ENCODE results near the gene DNPH1.

The DNPH1 gene

GRCh38 chr6:43243664-43244321 is 14.5 kb upstream of the DNPH1 start:
- peak; percentile 59 for DNase-seq (ENCODE audit: low spot score)

GRCh38 chr6:43242908-43243663 is 13.8 kb upstream of the DNPH1 start, which contains the start of gene TTBK1:
Gene TTBK1, plus strand, starts transcription at chr6:43243481. Its CDS starts 3,180 bp downstream, at chr6:43246661.
- DNase-seq (ENCODE audit: low spot score): peak; percentile 74

- no peak for DNase-seq (ENCODE audit: low spot score)
Observed at GRCh38 chr6:43241446-43241845, 12.2 kb upstream of the DNPH1 start.

- DNase-seq (ENCODE audit: low spot score): no peak
Observed at GRCh38 chr6:43240950-43241349, 11.7 kb upstream of the DNPH1 start.

GRCh38 chr6:43239054-43239453 is 9.8 kb upstream of the DNPH1 start:
- DNase-seq (ENCODE audit: low spot score): no peak

GRCh38 chr6:43235841-43236240 is 6.6 kb upstream of the DNPH1 start:
- no peak for DNase-seq (ENCODE audit: low spot score)

- DNase-seq (ENCODE audit: low spot score): no peak
Observed at GRCh38 chr6:43231735-43232450, 2.6 kb upstream of the DNPH1 start.

- no peak for DNase-seq (ENCODE audit: low spot score)
Observed at GRCh38 chr6:43231053-43231452, 1.8 kb upstream of the DNPH1 start.

- DNase-seq (ENCODE audit: low spot score): peak; percentile 9
Observed at GRCh38 chr6:43229803-43230620, 731 bp upstream of the DNPH1 start.

GRCh38 chr6:43226192-43226851 is 3.0 kb downstream of the DNPH1 start:
- peak; percentile 16 for DNase-seq (ENCODE audit: low spot score)

- peak; percentile 31 for DNase-seq (ENCODE audit: low spot score)
Observed at GRCh38 chr6:43223175-43223574, 6.1 kb downstream of the DNPH1 start.

GRCh38 chr6:43222418-43223059 is 6.7 kb downstream of the DNPH1 start:
- peak; percentile 24 for DNase-seq (ENCODE audit: low spot score)

- peak; percentile 29 for DNase-seq (ENCODE audit: low spot score)
Observed at GRCh38 chr6:43221046-43221972, 8.0 kb downstream of the DNPH1 start.

- DNase-seq (ENCODE audit: low spot score): peak; percentile 27
Observed at GRCh38 chr6:43220439-43220951, 8.8 kb downstream of the DNPH1 start.

GRCh38 chr6:43219814-43220213 is 9.5 kb downstream of the DNPH1 start:
- peak; percentile 15 for DNase-seq (ENCODE audit: low spot score)

- DNase-seq (ENCODE audit: low spot score): peak; percentile 27
Observed at GRCh38 chr6:43219119-43219518, 10.2 kb downstream of the DNPH1 start.

GRCh38 chr6:43217351-43217750 is 11.9 kb downstream of the DNPH1 start:
- DNase-seq (ENCODE audit: low spot score): no peak

GRCh38 chr6:43216200-43216599 is 13.1 kb downstream of the DNPH1 start:
- DNase-seq (ENCODE audit: low spot score): peak; percentile 31

- DNase-seq (ENCODE audit: low spot score): peak; percentile 11
Observed at GRCh38 chr6:43215066-43215465, 14.2 kb downstream of the DNPH1 start.

GRCh38 chr6:43213431-43213830 is 15.8 kb downstream of the DNPH1 start:
- no peak for DNase-seq (ENCODE audit: low spot score)

Measured in D341Med (cell line).